SHP77 (cell line): ENCODE data around the gene C12orf54.
A peak's percentile ranks its signal among the peaks of the same experiment; 100 is the strongest.
"Not testable (repeated sequence)": the region's sequence is repeated elsewhere in the genome, so short reads cannot be mapped to it uniquely, and the experiment has no call there.

Experiments
- DNase-seq, 2 experiments: peaks; one replicate each; lab custom pipeline; 2025; lab: John Stamatoyannopoulos, UW

C12orf54 gene

GRCh38 chr12:48482198-48482597, at the start of gene C12orf54:
C12orf54 (plus strand) TSS chr12:48482498; CDS start chr12:48483297, 799 bp downstream.
- DNase-seq: no peak

- DNase-seq: not testable (repeated sequence)
These were observed 48.3 kb upstream of the C12orf54 start for GRCh38 chr12:48434016-48434415.

DNA sequence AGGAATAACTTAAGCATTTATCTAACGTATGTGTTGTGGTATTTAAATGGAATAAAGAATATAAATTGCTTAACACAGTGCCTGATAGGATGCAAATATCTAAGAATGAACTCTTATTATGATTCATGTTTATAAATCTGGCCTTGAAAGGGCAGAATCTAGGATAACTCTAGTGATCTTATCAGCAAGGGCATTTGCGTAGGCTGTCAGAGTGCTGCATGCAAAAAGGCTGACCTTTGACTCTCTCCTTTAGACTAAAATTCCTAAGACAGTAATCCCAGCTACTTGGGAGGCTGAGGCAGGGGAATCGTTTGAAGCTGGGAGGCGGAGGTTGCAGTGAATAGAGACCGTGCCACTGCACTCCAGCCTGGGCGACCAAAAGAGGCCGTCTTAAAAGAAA, 41.2 kb upstream of the C12orf54 start:
- DNase-seq: no peak

GRCh38 chr12:48442179-48442847, 40.0 kb upstream of the C12orf54 start:
- peak in 1 of 2 experiments; percentile 7 for DNase-seq

DNA sequence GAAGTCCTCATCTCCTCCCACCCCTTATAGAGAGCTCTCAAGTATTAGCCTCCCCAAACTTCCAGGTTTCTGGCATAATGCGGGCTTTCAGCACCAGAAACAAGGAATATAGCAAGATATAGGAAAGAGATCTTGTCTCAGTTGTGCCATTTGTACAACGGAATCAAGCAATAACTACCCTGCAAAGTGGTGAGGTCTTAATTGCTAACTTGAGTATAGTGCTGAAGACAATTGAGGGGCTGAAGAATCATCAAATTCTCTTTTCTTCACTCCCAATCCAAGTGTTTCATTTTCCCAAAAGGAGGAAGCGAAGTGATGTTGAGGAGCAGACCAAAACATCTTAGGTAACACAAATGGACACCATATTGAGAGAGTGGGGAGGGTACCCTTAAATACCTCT, 36.8 kb upstream of the C12orf54 start:
- DNase-seq: no peak

DNA sequence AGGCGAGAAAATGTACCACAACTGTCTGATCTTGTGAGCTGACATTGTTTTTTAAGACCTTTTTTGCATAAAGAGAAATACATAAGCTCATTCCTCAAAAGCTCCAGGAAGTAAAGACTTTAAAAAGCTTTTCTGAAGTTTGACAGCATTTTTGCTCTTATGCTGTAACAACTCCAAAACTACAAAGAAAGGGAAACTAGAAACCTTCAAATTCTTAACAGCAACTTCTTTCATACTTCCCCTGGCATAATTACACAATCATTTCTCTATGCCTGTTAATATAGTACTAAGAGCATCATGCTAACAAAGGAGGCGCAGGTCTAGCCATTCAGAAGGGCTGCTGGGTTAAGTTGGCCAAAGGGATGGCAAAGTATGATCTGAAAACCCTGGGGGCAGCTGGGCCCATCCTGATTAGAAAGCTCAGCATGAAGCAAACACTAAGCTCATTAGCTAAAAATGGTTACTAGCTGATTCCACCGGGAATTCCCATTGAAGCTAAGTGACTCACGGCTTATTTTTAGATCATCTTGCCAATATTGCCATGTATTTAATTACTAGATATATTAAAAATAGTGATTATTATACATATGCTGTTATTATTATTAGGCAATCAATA, 36.0 kb upstream of the C12orf54 start:
- no peak for DNase-seq

GRCh38 chr12:48447755-48448154, 34.5 kb upstream of the C12orf54 start:
- DNase-seq: no peak

DNA sequence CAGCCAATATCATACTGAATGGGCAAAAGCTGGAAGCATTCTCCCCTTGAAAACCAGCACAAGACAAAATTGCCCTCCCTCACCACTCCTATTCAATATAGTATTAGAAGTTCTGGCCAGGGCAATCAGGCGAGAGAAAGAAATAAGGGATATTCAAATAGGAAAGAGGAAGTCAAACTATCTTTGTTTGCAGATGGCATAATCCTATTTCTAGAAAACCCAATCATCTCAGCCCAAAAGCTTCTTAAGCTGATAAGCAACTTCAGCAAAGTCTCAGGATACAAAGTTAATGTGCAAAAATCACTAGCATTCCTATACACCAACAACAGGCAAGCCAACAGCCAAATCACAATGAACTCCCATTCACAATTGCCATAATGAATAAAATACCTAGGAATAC, 30.9 kb upstream of the C12orf54 start:
- DNase-seq: no peak

DNA sequence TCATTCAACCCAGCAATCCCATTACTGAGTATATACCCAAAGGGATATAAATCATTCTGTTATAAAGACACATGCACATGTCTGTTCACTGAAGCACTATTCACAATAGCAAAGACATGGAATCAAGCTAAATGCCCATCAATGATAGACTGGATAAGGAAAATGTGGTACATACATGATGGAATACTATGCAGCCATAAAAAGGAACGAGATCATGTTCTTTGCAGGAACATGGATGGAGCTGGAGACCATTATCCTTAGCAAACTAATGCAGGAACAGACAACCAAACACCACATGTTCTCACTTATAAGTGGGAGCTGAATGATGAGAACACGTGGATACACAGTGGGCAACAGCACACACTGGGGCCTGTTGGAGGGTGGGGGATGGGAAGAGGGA, 29.3 kb upstream of the C12orf54 start:
- not testable (repeated sequence) for DNase-seq

DNA sequence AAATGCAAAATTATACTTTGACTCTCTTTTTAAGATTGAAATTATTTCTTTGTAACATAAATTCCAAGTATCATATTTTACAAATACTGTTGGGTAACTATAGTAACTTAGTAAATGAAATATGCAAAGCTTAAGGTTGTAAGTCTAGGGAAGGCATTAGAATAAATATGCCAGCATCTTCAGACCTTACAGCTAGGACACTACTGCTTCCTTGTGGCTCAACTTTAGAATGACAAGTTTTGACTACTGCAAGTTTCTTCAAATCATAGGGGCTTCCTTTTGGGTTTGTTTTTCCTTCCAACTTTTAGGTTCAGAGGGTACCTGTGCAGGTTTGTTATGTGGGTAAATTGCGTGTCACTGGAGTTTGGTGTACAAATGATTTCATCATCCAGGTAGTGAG, 27.6 kb upstream of the C12orf54 start:
- no peak for DNase-seq

GRCh38 chr12:48455116-48455515, 27.2 kb upstream of the C12orf54 start:
- no peak for DNase-seq

- DNase-seq: no peak
These were observed 23.0 kb upstream of the C12orf54 start for GRCh38 chr12:48459259-48459658.

GRCh38 chr12:48469027-48469426, 13.3 kb upstream of the C12orf54 start:
- not testable (repeated sequence) for DNase-seq

GRCh38 chr12:48472259-48472658, 10.0 kb upstream of the C12orf54 start, which contains the start of gene ANP32D:
ANP32D (plus strand) TSS chr12:48472559; CDS start chr12:48472665, 106 bp downstream.
- no peak for DNase-seq

DNA sequence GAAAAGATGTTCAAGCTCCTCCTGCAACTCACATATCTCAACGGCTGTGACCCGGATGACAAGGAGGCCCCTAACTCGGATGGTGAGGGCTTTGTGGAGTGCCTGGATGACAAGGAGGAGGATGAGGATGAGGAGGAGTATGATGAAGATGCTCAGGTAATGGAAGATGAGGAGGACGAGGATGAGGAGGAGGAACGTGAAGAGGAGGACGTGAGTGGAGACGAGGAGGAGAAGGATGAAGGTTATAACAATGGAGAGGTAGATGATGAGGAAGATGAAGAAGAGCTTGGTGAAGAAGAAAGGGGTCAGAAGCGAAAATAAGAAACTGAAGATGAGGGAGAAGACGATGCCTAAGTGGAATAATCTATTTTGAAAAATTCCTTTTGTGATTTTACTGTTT, 9.2 kb upstream of the C12orf54 start:
- no peak for DNase-seq

DNA sequence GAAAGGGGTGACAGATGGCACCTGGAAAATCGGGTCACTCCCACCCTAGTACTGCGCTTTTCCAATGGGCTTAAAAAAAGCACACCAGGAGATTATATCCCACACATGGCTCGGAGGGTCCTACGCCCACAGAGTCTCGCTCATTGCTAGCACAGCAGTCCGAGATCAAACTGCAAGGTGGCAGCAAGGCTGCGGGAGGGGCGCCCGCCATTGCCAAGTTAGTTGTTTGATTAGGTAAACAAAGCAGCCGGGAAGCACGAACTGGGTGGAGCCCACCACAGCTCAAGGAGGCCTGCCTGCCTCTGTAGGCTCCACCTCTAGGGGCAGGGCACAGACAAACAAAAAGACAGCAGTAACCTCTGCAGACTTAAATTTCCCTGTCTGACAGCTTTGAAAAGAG, 7.8 kb upstream of the C12orf54 start:
- DNase-seq: not testable (repeated sequence)

- no peak for DNase-seq
These were observed 632 bp downstream of the C12orf54 start for GRCh38 chr12:48482930-48483329.

DNA sequence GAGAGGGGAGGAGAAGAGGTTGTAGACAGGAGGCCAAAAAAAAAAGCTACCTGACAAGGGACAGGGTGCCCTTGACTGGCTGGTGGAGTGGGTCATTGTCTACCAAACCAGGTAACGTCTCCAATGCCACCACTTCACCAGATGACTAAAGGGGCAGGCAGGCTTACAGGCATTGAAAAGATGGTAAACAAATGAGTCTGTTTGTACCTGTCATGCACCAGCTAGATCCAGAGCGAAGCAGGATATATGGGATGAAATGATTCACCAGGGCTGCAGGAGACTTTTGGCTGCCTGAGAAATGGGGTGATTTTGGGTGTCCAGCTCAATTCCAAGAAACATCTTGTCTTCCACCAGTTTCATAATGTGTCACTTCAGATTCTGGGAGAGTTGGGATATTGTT, 4.0 kb downstream of the C12orf54 start:
- DNase-seq: no peak

DNA sequence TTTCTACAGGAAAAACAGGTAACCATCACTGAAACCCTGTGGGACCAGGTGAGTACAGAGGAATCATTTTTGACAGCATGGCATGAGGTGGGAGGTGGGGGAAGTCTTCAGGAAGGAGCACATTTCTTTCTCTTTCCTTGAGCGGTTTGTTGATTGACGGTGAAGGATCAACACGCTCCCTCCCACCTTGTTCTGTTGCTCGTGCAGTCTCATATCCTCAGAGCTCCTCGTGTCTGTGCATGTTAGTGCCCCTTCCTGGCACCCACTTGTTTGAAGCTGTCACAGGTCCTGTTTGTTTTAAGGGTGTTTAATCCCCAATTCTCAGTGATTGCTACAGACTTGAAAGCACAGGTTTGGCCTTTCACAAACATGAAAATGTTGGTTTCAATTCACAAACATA, 4.4 kb downstream of the C12orf54 start:
- DNase-seq: no peak

- DNase-seq: no peak
These were observed 6.7 kb downstream of the C12orf54 start for GRCh38 chr12:48489012-48489411.

- DNase-seq: not testable (repeated sequence)
These were observed 7.2 kb downstream of the C12orf54 start for GRCh38 chr12:48489456-48489855.

DNA sequence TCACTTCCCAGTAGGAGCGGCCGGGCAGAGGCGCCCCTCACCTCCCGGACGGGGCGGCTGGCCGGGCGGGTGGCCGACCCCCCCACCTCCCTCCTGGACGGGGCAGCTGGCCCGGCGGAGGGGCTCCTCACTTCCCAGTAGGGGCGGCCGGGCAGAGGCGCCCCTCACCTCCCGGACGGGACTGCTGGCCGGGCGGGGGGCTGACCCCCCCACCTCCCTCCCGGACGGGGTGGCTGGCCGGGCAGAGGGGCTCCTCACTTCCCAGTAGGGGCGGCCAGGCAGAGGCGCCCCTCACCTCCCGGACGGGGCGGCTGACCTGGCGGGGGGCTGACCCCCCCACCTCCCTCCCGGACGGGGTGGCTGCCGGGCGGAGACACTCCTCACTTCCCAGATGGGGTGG, 18.0 kb downstream of the C12orf54 start:
- DNase-seq: not testable (repeated sequence)

GRCh38 chr12:48506836-48507235, 24.5 kb downstream of the C12orf54 start:
- not testable (repeated sequence) for DNase-seq

- no peak for DNase-seq
These were observed 26.7 kb downstream of the C12orf54 start for GRCh38 chr12:48508987-48509386.
